ENCODE results near the gene NEK4.

Gene NEK4

DNA sequence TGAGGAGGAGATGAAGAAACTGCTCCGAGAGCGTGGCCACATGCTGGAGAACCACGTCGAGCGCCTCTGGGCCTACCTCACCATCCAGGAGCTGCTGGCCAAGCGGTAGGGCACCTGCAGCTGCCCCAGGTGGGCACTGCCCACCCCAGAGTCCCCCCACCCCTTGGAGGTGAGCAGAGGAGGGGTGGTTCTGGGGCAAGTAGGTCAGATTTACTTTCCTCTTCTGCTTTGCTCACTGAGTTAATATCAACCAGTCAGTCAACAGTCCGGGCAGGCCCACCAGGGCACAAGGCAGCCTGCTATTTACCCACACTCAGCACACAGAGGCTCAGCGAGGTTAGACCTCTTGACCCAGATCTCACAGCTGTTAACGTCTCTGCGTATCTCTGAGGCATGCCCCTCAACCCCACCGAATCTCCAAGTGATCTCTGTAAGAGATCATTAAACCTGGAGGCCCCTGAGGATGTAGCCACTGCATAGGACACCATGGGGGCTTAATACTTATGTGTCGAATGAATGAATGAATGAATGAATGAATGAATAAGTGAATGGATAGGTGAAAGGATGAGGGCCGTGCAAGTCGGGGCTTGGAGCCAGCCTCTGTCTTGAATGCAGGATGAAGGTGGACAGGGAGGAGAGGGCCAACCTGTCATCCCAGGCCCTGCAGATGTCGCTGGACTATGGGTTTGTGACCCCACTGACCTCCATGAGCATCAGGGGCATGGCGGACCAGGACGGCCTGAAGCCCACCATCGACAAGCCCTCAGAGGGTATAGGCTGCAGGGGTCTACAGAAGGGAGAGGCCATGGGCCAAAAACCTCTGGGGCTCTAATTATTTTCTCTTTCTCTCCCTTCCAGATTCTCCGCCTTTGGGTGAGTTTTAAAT lies 15.8 kb upstream of the NEK4 start:
- CTCF ChIA-PET = interaction anchor here (1.5 kb wide), 1 partner anchor 12 kb away, joined by 4 read pairs; no protein-coding TSS in a partner anchor
- no peak overlapping the region for H3K4me3 ChIP-seq (ENCODE audit: low read depth, low read length)
- POLR2A ChIA-PET = no interaction called here
- DNase-seq (ENCODE audit: low read depth, low spot score) = no peak
- TF ChIP-seq, protein P1, sequence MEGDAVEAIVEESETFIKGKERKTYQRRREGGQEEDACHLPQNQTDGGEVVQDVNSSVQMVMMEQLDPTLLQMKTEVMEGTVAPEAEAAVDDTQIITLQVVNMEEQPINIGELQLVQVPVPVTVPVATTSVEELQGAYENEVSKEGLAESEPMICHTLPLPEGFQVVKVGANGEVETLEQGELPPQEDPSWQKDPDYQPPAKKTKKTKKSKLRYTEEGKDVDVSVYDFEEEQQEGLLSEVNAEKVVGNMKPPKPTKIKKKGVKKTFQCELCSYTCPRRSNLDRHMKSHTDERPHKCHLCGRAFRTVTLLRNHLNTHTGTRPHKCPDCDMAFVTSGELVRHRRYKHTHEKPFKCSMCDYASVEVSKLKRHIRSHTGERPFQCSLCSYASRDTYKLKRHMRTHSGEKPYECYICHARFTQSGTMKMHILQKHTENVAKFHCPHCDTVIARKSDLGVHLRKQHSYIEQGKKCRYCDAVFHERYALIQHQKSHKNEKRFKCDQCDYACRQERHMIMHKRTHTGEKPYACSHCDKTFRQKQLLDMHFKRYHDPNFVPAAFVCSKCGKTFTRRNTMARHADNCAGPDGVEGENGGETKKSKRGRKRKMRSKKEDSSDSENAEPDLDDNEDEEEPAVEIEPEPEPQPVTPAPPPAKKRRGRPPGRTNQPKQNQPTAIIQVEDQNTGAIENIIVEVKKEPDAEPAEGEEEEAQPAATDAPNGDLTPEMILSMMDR (IDR thresholded peaks at IDR 0.05; ENCODE audit: insufficient read depth, low read length, missing control alignments) = no peak

DNA sequence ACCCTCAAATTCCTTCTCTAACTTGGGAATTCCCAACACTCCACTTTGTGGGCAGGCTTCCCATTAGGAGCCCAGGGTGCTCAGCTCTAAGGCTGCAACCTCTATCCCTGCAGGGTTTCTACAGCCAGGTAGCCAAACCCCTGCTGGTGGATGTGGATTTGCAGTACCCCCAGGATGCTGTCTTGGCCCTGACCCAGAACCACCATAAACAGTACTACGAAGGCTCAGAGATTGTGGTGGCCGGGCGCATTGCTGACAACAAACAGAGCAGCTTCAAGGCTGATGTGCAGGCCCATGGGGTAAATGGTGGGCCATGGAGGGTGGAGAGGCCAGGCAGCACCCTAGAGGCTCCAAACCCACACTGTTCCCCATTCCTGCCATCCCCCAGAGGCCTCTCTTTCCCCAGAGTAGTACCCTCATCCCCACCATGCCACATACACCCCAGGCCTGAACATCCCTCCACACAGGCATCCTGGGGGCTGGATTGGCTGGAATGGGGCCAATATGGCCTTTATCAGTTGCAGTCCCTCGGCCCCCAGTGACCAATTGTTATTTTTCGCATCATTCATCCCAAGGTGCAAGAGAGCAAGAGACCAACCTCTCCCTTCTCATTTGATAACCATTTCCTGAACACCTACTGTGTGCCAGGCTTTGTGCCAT lies 14.3 kb upstream of the NEK4 start:
- no peak overlapping the region for H3K4me3 ChIP-seq (ENCODE audit: low read depth, low read length)
- TF ChIP-seq, protein P1 (IDR thresholded peaks at IDR 0.05; ENCODE audit: insufficient read depth, low read length, missing control alignments) = no peak
- no peak for DNase-seq (ENCODE audit: low read depth, low spot score)
- ChIA-PET POLR2A (no interaction called here), CTCF (no interaction called here)

DNA sequence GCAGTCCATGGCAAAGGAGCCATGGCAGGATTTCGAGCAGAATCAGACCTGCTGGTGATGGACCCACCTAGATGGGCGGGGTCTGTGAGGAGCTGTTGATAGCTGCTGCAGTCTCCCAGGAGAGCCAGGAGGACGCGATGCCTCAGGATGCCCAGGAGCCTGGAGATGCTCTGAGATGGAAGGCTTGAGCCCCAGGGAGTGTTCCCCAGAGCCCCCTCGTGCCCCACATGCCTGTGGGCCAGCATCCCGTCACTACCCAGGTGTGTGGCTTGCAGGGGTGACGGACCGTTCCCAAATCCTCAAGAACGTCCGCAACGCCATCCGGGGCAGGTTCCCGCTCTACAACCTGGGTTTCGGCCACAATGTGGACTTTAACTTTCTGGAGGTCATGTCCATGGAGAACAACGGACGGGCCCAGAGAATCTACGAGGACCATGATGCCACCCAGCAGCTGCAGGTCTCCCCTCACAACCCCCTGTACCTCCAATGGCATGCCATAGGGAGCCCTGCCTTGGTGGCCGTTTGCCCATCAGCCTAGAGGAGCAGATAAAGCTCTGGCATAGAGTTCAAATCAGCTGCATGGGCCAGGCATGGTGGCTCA lies 13.4 kb upstream of the NEK4 start:
- no peak overlapping the region for H3K4me3 ChIP-seq (ENCODE audit: low read depth, low read length)
- CTCF ChIA-PET = interaction anchor here (1.3 kb wide), 1 partner anchor 35 kb away, joined by 4 read pairs; no protein-coding TSS in a partner anchor
- TF ChIP-seq, protein P1 (IDR thresholded peaks at IDR 0.05; ENCODE audit: insufficient read depth, low read length, missing control alignments) = no peak
- POLR2A ChIA-PET = no interaction called here
- no peak for DNase-seq (ENCODE audit: low read depth, low spot score)

DNA sequence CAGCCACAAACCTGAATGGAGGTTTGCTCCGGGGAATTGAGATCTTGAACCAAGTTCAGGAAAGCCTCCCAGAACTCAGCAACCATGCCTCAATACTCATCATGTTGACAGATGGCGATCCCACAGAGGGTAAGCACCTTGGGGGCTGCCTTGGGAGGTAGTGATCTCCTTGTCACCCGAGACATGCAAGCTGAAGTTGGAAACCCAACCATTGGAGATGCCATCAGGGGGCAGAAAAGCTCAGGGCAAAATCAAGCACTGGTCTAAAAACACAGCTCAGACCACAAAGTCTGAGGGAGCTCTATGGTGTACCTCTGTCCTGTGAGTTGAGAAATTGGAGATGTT lies 12.4 kb upstream of the NEK4 start:
- TF ChIP-seq, protein P1 (IDR thresholded peaks at IDR 0.05; ENCODE audit: insufficient read depth, low read length, missing control alignments) = no peak
- ChIA-PET POLR2A (no interaction called here), CTCF (interaction anchor here (1.0 to 1.3 kb wide), 2 partner anchors 36 to 152 kb away, joined by 3 to 4 read pairs; no protein-coding TSS in a partner anchor)
- no peak for DNase-seq (ENCODE audit: low read depth, low spot score)
- H3K4me3 ChIP-seq (ENCODE audit: low read depth, low read length) = no peak overlapping the region

DNA sequence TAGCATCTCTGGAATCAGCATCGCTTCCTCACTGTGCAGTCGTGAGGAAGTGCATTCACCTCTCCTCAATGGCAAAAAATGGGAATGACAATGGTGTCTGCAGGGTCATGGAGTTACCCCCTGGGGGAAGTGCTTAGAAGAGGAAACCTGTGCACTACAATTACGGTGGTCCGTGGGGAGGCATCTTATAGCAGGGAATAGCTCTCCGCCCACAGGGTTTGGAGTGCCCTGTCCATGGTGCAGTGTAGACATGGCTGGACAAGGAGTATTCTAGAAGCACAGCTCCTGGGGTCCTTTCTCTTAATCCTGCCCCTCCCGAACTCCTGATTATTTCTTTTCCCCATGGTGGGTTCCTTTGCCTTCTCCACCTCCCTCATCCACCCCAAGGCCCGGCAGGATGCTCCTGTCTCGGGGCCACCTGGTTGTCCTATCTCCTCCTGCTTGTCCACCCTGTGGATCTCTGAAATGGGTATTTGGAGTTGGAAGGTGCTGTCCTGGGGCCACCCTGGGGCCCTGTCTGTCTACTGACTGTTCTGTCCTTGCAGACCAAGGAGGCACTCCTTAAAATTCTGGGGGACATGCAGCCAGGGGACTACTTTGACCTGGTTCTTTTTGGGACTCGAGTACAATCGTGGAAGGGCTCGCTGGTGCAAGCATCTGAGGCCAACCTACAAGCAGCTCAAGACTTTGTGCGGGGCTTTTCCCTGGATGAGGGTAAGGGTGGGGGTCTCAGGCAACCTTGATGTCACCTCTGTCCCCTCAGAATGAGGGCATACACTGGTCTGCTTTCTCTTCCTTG lies 11.9 kb upstream of the NEK4 start:
- ChIA-PET POLR2A (no interaction called here), CTCF (interaction anchor here (1.0 kb wide), 1 partner anchor 152 kb away, joined by 3 read pairs; no protein-coding TSS in a partner anchor)

More for the DNA sequence above, 11.9 kb upstream of the NEK4 start:
- TF ChIP-seq, protein P1 (IDR thresholded peaks at IDR 0.05; ENCODE audit: insufficient read depth, low read length, missing control alignments) = no peak
- H3K4me3 ChIP-seq (ENCODE audit: low read depth, low read length) = no peak overlapping the region
- DNase-seq (ENCODE audit: low read depth, low spot score) = no peak
